GM12878 (cell line): Measurements from ENCODE around the gene IL1R2. TPM values are rescaled to one million over a fixed set of nuclear protein-coding genes. Genes with fewer than 3 reads are reported as not detected.

ENCODE experiments used
- ATAC-seq: fragments of 200-7000 bp; cut with Tn5 transposase; 3 replicates; pipeline ENCODE4 v1.9.1; 2020; ENCODE audit warnings: mild to moderate bottlenecking, moderate library complexity
- BruUV-seq: library from RNA; stranded (reverse); fragments of 400-500 nt; replicated peaks from 2 replicates; lab custom pipeline; 2021; lab: Mats Ljungman, UMichigan
- CTCF ChIA-PET: fragments of 300-600 bp; sonication (Branson Sonifier 250); formaldehyde crosslinking; extraction: SDS; loops from one replicate; lab custom pipeline; 2021; ENCODE audit warnings: inconsistent platforms; lab: Yijun Ruan, JAX
- POLR2A ChIA-PET: fragments of 350-600 bp; formaldehyde crosslinking; extraction: SDS; loops from one replicate; lab custom pipeline; 2021; ENCODE audit warnings: inconsistent platforms; lab: Charles Lee
- RAD21 ChIA-PET: fragments of 300-600 bp; sonication (Branson Sonifier 250); formaldehyde crosslinking; loops from one replicate; lab custom pipeline; 2023; ENCODE audit warnings: antibody characterized with exemption; ENCODE audit not compliant: unreplicated experiment; lab: Charles Lee
- SMC1A ChIA-PET: fragments of 300-600 bp; sonication (Branson Sonifier 250); formaldehyde crosslinking; loops from one replicate; lab custom pipeline; 2023; ENCODE audit not compliant: unreplicated experiment, uncharacterized antibody; lab: Charles Lee
- DNase-seq: peaks from one replicate; pipeline ENCODE4 v3.0.0-alpha.2; 2011; ENCODE audit warnings: low read depth, low spot score
- FAIRE-seq: peaks from 3 replicates; lab custom pipeline; 2011; peaks lifted over from hg19 to GRCh38; lab: Jason Lieb, UNC
- H2AFZ ChIP-seq: 2 replicates; pipeline ENCODE4 v1.6.0; 2011; ENCODE audit warnings: low read depth, low read length, control low read depth; ENCODE audit not compliant: control insufficient read depth
- H3K27ac ChIP-seq: 2 replicates; pipeline ENCODE4 v1.5.1; 2011; ENCODE audit warnings: control low read depth; ENCODE audit not compliant: control insufficient read depth, insufficient read depth
- H3K27me3 ChIP-seq, 2 experiments: replicated peaks in 1 of 2; 2 replicates each; pipeline versions ENCODE4 v1.6.0 to v1.6.1; 2011; ENCODE audit warnings: low read length in 1 of 2; ENCODE audit not compliant: control insufficient read depth in 2 of 2, insufficient read depth in 2 of 2
- H3K36me3 ChIP-seq, 2 experiments: 2 replicates each; pipeline ENCODE4 v1.5.1; 2011; ENCODE audit warnings: low read length in 1 of 2; ENCODE audit not compliant: control insufficient read depth in 2 of 2, insufficient read depth in 2 of 2
- H3K4me1 ChIP-seq: 2 replicates; pipeline ENCODE4 v1.6.1; 2011; ENCODE audit warnings: mild to moderate bottlenecking, low read length, moderate library complexity, mixed read lengths; ENCODE audit not compliant: control insufficient read depth, insufficient read depth
- H3K4me2 ChIP-seq: 2 replicates; pipeline ENCODE4 v1.6.0; 2011; ENCODE audit warnings: control low read depth; ENCODE audit not compliant: control insufficient read depth, insufficient read depth
- H3K4me3 ChIP-seq: fragments of 200-600 bp; sonication (generic); 2 replicates; pipeline ENCODE4 v1.5.1; 2016
- H3K79me2 ChIP-seq: 2 replicates; pipeline ENCODE4 v1.6.0; 2011; ENCODE audit warnings: low read length; ENCODE audit not compliant: control insufficient read depth, insufficient read depth
- H3K9ac ChIP-seq: 2 replicates; pipeline ENCODE4 v1.8.0; 2011; ENCODE audit warnings: low read length, control low read depth, mixed read lengths; ENCODE audit not compliant: control insufficient read depth, insufficient read depth
- H3K9me3 ChIP-seq: replicated peaks from 3 replicates; pipeline ENCODE4 v1.5.1; 2011; ENCODE audit warnings: mild to moderate bottlenecking, low read length; ENCODE audit not compliant: control insufficient read depth, insufficient read depth
- H4K20me1 ChIP-seq: 2 replicates; pipeline ENCODE4 v1.6.0; 2011; ENCODE audit not compliant: control insufficient read depth, insufficient read depth
- CHD4 ChIP-seq: fragments of 200-600 bp; sonication (generic); IDR thresholded peaks from 2 replicates; pipeline ENCODE4 v1.6.1; 2016; ENCODE audit warnings: mild to moderate bottlenecking
- E4F1 ChIP-seq: fragments of 450-650 bp; IDR thresholded peaks from 2 replicates; pipeline ENCODE4 v1.6.1; 2018; ENCODE audit warnings: borderline replicate concordance, mild to moderate bottlenecking; ENCODE audit not compliant: partially characterized antibody
- ETV6 ChIP-seq, 2 experiments: fragments of 450-650 bp in 1 of 2; IDR thresholded peaks in 1 of 2; conservative IDR thresholded peaks in 1 of 2; 2 replicates each; pipeline ENCODE4 v1.6.1; 2014; ENCODE audit warnings: antibody characterized with exemption in 1 of 2, borderline replicate concordance in 1 of 2, low read depth in 1 of 2, mild to moderate bottlenecking in 1 of 2, moderate library complexity in 1 of 2
- HDAC6 ChIP-seq: fragments of 200-600 bp; sonication (generic); IDR thresholded peaks from one replicate; pipeline ENCODE4 v1.8.0; 2017; ENCODE audit warnings: antibody characterized with exemption; ENCODE audit not compliant: unreplicated experiment
- HDGF ChIP-seq: fragments of 450-650 bp; IDR thresholded peaks from 2 replicates; pipeline ENCODE4 v1.6.1; 2016; ENCODE audit warnings: antibody characterized with exemption
- JUNB ChIP-seq: IDR thresholded peaks from 2 replicates; pipeline ENCODE4 v1.6.1; 2016; ENCODE audit warnings: antibody characterized with exemption, mild to moderate bottlenecking
- KDM1A ChIP-seq: fragments of 200-600 bp; sonication (generic); IDR thresholded peaks from 2 replicates; pipeline ENCODE4 v1.6.1; 2016; ENCODE audit warnings: borderline replicate concordance
- MEF2A ChIP-seq: IDR thresholded peaks from 2 replicates; pipeline ENCODE4 v1.6.1; 2011; ENCODE audit warnings: low read depth, mild to moderate bottlenecking, low read length, moderate library complexity; ENCODE audit not compliant: insufficient read depth
- NFYA ChIP-seq: IDR thresholded peaks from 2 replicates; pipeline ENCODE4 v1.6.1; 2011; ENCODE audit warnings: low read depth, mild to moderate bottlenecking, low read length, improper control_type of control experiment, borderline replicate concordance
- NR2C2 ChIP-seq: IDR thresholded peaks from 2 replicates; pipeline ENCODE4 v1.6.1; 2011; ENCODE audit warnings: borderline replicate concordance, low read depth; ENCODE audit not compliant: control insufficient read depth, insufficient read length
- NR2F1 ChIP-seq: fragments of 450-650 bp; conservative IDR thresholded peaks from 2 replicates; pipeline ENCODE4 v1.6.1; 2017; ENCODE audit warnings: mild to moderate bottlenecking
- NRF1 ChIP-seq: conservative IDR thresholded peaks from 2 replicates; pipeline ENCODE4 v1.6.1; 2011; ENCODE audit warnings: mild to moderate bottlenecking, low read depth, low read length, improper control_type of control experiment
- POLR2AphosphoS5 ChIP-seq: IDR thresholded peaks from 2 replicates; pipeline ENCODE4 v1.6.1; 2011; ENCODE audit warnings: mild to moderate bottlenecking, low read length, inconsistent platforms
- SMAD1 ChIP-seq: fragments of 450-650 bp; IDR thresholded peaks from 2 replicates; pipeline ENCODE4 v1.6.1; 2018; ENCODE audit warnings: mild to moderate bottlenecking, low read depth; ENCODE audit not compliant: partially characterized antibody
- SP1 ChIP-seq: IDR thresholded peaks from one replicate; pipeline ENCODE4 v1.6.1; 2011; ENCODE audit warnings: low read depth, low read length
- ZBED1 ChIP-seq: IDR thresholded peaks from 2 replicates; pipeline ENCODE4 v1.6.1; 2016; ENCODE audit warnings: borderline replicate concordance
- WGBS: methylation state at CpG from one replicate; pipeline ENCODE4 v1.1.6; 2016; ENCODE audit warnings: low lambda C conversion rate; ENCODE audit not compliant: insufficient replicate concordance, insufficient coverage; ENCODE audit errors: missing lambda C conversion rate; 5-methylcytosine and 5-hydroxymethylcytosine counted together
- in situ Hi-C: fragments of 300-500 bp; cut with MboI; formaldehyde crosslinking; loops from 9 replicates; pipeline ENCODE4 v1.14.3; 2018; ENCODE audit warnings: mixed read lengths
- intact Hi-C: fragments of 100-400 bp; cut with micrococcal nuclease; formaldehyde crosslinking; loops from one replicate; pipeline ENCODE4 v1.14.2; 2022; ENCODE audit not compliant: unreplicated experiment
- polyA plus RNA-seq, 11 experiments: library from polyadenylated mRNA; depleted of rRNA in 4 of 11; unstranded in 6 of 11; stranded (reverse) in 5 of 11; fragments of >200 nt; fragmentation: Nextera tagmentation in 4 of 11; fragmentation: Illumina TruSeq in 1 of 11; extraction: Ambion mirVana in 4 of 11; extraction: Trizol in 1 of 11; gene quantifications; 1 replicate in 1 of 11; 2 replicates in 10 of 11; pipeline versions ENCODE4 v1.2.1 to v1.2.3, GENCODE V29; 2011 to 2016; ENCODE audit warnings: inconsistent platforms in 2 of 11, missing spikeins in 2 of 11, low read depth in 1 of 11
- total RNA-seq, 4 experiments: library from RNA; depleted of rRNA in 3 of 4; stranded (reverse); fragments of >200 nt in 3 of 4; fragmentation: Illumina TruSeq in 1 of 4; extraction: Trizol in 1 of 4; gene quantifications; 2 replicates each; pipeline versions ENCODE4 v1.2.1 to v1.2.3, GENCODE V29; 2013 to 2021

The IL1R2 gene
- total and polyA plus RNA-seq, 10 of the 15 experiments (the other 5 are each of a cell fraction or from before 2014, with no cell fraction given): 0.44 to 6.4 (median 0.62) TPM

- TF ChIP-seq MEF2A: no peak
- TF ChIP-seq POLR2AphosphoS5: no peak
- TF ChIP-seq SP1: no peak
- no peak for TF ChIP-seq NFYA
- no peak for TF ChIP-seq E4F1
- no peak for TF ChIP-seq ZBED1
These were observed 4.7 kb upstream of the IL1R2 start (continued) for GRCh38 chr2:101986804-101987740.

- Histone ChIP-seq H4K20me1 (no peaks in the 10 kb centered on the region), H3K36me3 (no peaks in the 10 kb centered on the region), H3K4me1 (no peaks in the 10 kb centered on the region), H3K27ac (no peak overlapping the region), H2AFZ (no peak overlapping the region), H3K79me2 (no peaks in the 10 kb centered on the region), H3K4me3 (no peak overlapping the region), H3K27me3 (peaks cover 0 to 7% of the 10 kb centered on the region in 2 experiments; a peak in 1 of 4 replicates), H3K9me3 (no peaks in the 10 kb centered on the region), H3K9ac (no peak overlapping the region), H3K4me2 (no peak overlapping the region)
- in situ Hi-C loops: no loop called here
- ChIA-PET CTCF (interaction anchor here (0.7 to 2.3 kb wide), 9 partner anchors 11 to 253 kb away, joined by 3 to 12 read pairs (median 4); no protein-coding TSS in a partner anchor), RAD21 (interaction anchor here (1.1 kb wide), 1 partner anchor 253 kb away, joined by 4 read pairs; no protein-coding TSS in a partner anchor), SMC1A (interaction anchor here (1.1 to 2.8 kb wide), 3 partner anchors 18 to 104 kb away, joined by 3 to 18 read pairs (median 4); no protein-coding TSS in a partner anchor), POLR2A (interaction anchor here (1.0 to 1.4 kb wide), 2 partner anchors 11 kb away, joined by 3 read pairs; no protein-coding TSS in a partner anchor)
- ATAC-seq: no peak
- WGBS: 30% methylated on average over 5 of the region's 5 CpGs
- BruUV-seq: no TSS peak
- FAIRE-seq: no peak
- intact Hi-C loops: no loop called here
- DNase-seq: no peak
- TF ChIP-seq ETV6 (conservative IDR thresholded peaks at IDR 0.05 in 1 of 2, IDR thresholded peaks at IDR 0.05 in 1 of 2; ENCODE audit: borderline replicate concordance in 1 of 2, low read depth in 1 of 2) (no peak), NRF1 (no peak), NR2F1 (no peak), KDM1A (no peak), JUNB (no peak), HDGF (no peak), SMAD1 (no peak), CHD4 (no peak), NR2C2 (no peak), HDAC6 (no peak)
These were observed 3.9 kb upstream of the IL1R2 start for GRCh38 chr2:101987832-101988231.
